Activated CD8-positive, alpha-beta T cell treated with anti-CD3 and anti-CD28 coated beads, Interleukin-2, amount 10 ng/mL, durations not matched to agents 7 days and 5 days (primary cell): ENCODE measurements around the gene IFI27. TPM values are rescaled to one million over a fixed set of nuclear protein-coding genes. Genes with fewer than 3 reads are reported as not detected.
A peak's percentile ranks its signal among the peaks of the same experiment; 100 is the strongest.
"Not testable (repeated sequence)": the region's sequence is repeated elsewhere in the genome, so short reads cannot be mapped to it uniquely, and the experiment has no call there.

Experiments
- ATAC-seq: fragments of 150-1000 bp; cut with Tn5 transposase; one replicate; pipeline ENCODE4 v1.10.0; 2021; ENCODE audit warnings: moderate library complexity
- CTCF ChIA-PET: fragments of 350-600 bp; sonication (Branson Sonifier 250); formaldehyde crosslinking; loops from one replicate; lab custom pipeline; 2021; ENCODE audit warnings: antibody characterized with exemption; lab: Charles Lee
- POLR2A ChIA-PET: fragments of 350-600 bp; sonication (Branson Sonifier 250); formaldehyde crosslinking; loops from one replicate; lab custom pipeline; 2021; ENCODE audit warnings: antibody characterized with exemption; lab: Charles Lee
- DNase-seq: peaks from one replicate; pipeline ENCODE4 v3.0.0-alpha.2; 2020
- H3K27ac Mint-ChIP-seq: one replicate; pipeline ENCODE4 v1.8.0; 2021; ENCODE audit warnings: mild to moderate bottlenecking, mixed read lengths
- H3K27me3 Mint-ChIP-seq: one replicate; pipeline ENCODE4 v1.8.0; 2021; ENCODE audit warnings: low read depth, mixed read lengths
- H3K36me3 Mint-ChIP-seq: one replicate; pipeline ENCODE4 v1.8.0; 2021; ENCODE audit warnings: low read depth, mixed read lengths
- H3K4me1 Mint-ChIP-seq: one replicate; pipeline ENCODE4 v1.8.0; 2021; ENCODE audit warnings: low read depth, mixed read lengths
- H3K4me3 Mint-ChIP-seq: one replicate; pipeline ENCODE4 v1.8.0; 2021; ENCODE audit warnings: mild to moderate bottlenecking, mixed read lengths
- H3K9me3 Mint-ChIP-seq: one replicate; pipeline ENCODE4 v1.8.0; 2022; ENCODE audit warnings: mixed read lengths; ENCODE audit not compliant: insufficient read depth
- total RNA-seq, 2 experiments: library from RNA; stranded (reverse); gene quantifications; one replicate each; pipeline ENCODE4 v1.2.3, GENCODE V29; 2021

IFI27 gene
- total RNA-seq, 2 experiments from 2014 or later, result 116 to 129 TPM

DNA sequence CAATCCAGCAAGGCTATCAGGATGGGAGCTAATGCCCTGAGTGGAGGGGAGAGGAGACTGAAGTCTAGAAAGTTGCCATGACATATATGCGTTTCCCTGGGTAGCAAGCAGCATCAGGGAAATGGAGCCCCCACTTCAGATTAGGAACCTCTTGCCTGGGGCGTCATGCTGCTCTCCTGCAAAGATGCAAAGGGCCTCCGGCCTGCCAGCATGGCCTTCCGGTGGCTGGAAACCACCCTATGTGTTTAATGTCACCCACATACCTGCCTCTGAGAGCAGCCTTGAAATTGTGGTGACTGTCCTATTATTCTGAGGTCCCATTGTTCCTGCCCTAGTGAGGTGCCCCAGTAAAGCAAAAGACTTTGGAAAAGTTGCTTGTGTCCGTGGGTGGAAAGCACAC, 28.9 kb downstream of the IFI27 start:
- H3K27me3 Mint-ChIP-seq, result peaks cover 19% of the 10 kb centered on the region
- DNase-seq (no peak), ATAC-seq (no peak)
- H3K4me3 Mint-ChIP-seq, result no peak overlapping the region
- CTCF ChIA-PET, result interaction anchor here (1.0 to 3.8 kb wide), 4 partner anchors 10 to 235 kb away, joined by 3 to 108 read pairs (median 6); no protein-coding TSS in a partner anchor
- H3K36me3 Mint-ChIP-seq, result peaks cover 3% of the 10 kb centered on the region
- H3K27ac Mint-ChIP-seq, result no peak overlapping the region
- H3K9me3 Mint-ChIP-seq, result peaks cover 11% of the 10 kb centered on the region
- POLR2A ChIA-PET, result interaction anchor here (0.6 kb wide), 1 partner anchor 40 kb away, joined by 3 read pairs; no protein-coding TSS in a partner anchor
- H3K4me1 Mint-ChIP-seq, result peaks cover 6% of the 10 kb centered on the region

DNA sequence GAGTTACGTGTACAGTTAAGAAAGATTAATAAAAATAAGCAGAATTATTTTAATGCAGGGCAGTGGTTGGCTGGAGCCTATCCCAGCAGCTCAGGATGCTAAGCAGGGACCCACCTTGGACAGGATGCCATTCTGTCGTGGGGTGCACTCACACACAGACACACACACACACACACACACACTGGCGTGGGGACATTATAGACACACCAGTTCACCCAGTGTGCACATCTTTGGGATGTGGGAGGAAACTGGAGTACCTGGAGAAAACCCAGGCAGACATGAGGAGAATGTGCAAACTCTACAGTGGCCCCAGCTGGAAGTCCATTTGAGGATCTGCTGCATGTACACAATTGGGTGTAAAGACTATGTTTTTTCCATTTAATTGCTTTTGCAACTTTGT, 31.7 kb downstream of the IFI27 start:
- ChIA-PET POLR2A (no interaction called here), CTCF (interaction anchor here (0.7 to 4.0 kb wide), 10 partner anchors 10 to 202 kb away, joined by 3 to 44 read pairs (median 6); partner anchors contain the start of gene IFI27L2)
- Mint-ChIP-seq H3K9me3 (no peaks in the 10 kb centered on the region), H3K27me3 (peaks cover 4% of the 10 kb centered on the region), H3K36me3 (no peaks in the 10 kb centered on the region), H3K4me3 (no peak overlapping the region), H3K27ac (no peak overlapping the region), H3K4me1 (peaks cover 23% of the 10 kb centered on the region)
- ATAC-seq (no peak), DNase-seq (no peak)

DNA sequence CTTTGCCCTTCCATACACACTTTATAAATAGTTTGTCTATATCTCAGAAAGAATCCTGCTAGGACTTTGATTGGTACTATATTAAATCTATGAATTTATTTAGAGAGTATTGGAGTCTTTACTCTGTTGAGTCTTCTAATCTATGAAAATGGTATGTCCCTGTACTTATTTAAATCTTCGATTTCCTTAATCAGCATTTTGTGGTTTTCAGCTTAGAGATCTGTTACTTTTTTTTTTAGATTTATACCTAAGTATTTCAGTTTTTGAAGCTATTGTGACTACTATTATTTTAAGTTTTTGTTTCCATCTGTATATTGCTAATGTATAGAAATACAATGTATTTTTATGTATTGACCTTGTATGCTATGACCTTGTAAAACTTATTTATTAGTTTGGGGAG, 32.3 kb downstream of the IFI27 start:
- no peak for ATAC-seq
- ChIA-PET CTCF (interaction anchor here (0.7 to 4.0 kb wide), 12 partner anchors 10 to 203 kb away, joined by 3 to 44 read pairs (median 5); partner anchors contain the start of gene IFI27L2), POLR2A (no interaction called here)
- Mint-ChIP-seq H3K9me3 (no peaks in the 10 kb centered on the region), H3K4me3 (no peak overlapping the region), H3K27ac (no peak overlapping the region), H3K27me3 (peaks cover 8% of the 10 kb centered on the region), H3K36me3 (no peaks in the 10 kb centered on the region), H3K4me1 (peaks cover 27% of the 10 kb centered on the region)
- no peak for DNase-seq

DNA sequence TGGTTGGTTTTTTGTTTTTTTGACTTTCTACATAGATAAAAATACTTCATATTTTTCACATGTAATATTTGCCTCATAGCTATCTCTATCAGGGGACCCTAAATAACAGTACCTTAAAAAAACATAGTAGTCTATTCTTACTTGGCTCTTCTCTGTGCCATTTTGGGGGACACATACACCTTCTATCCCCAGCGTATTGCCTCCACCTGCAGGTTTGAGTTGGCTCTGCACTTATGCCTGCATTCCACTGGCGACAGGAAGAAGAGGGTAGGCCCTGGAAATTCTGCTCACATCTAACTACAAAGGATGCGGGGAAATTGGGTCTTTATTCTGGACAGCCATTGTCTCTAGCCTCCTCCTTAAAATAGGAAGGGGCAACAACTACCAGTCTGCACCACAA, 32.7 kb downstream of the IFI27 start:
- ChIA-PET CTCF (interaction anchor here (0.7 to 4.0 kb wide), 11 partner anchors 10 to 203 kb away, joined by 3 to 44 read pairs (median 4); partner anchors contain the start of gene IFI27L2), POLR2A (no interaction called here)
- H3K4me3 Mint-ChIP-seq, result no peak overlapping the region
- peak; percentile 49 for DNase-seq
- no peaks in the 10 kb centered on the region for H3K9me3 Mint-ChIP-seq
- H3K27ac Mint-ChIP-seq, result no peak overlapping the region
- no peak for ATAC-seq
- H3K4me1 Mint-ChIP-seq, result peaks cover 27% of the 10 kb centered on the region
- H3K36me3 Mint-ChIP-seq, result no peaks in the 10 kb centered on the region
- peaks cover 11% of the 10 kb centered on the region for H3K27me3 Mint-ChIP-seq

DNA sequence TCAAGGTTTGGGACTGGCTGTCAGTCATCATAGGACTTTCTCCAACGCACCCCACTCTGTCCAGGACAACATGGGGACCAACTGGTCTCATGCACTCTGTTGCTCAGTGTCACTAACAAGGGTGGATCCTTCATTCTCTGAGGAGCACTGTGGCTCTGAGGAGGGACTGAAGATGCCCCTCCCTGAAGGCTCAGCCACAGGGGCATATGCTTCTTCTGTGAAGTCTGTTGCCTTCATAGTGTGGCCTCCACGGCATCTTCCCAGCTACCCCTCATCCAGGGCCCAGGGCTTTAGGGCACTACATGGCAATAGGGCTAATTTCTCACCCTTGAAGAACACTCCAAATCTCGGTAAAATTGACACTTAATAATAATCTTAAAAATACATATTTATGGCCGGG, 33.2 kb downstream of the IFI27 start:
- H3K27ac Mint-ChIP-seq, result no peak overlapping the region
- POLR2A ChIA-PET, result no interaction called here
- no peak overlapping the region for H3K4me3 Mint-ChIP-seq
- DNase-seq (no peak), ATAC-seq (no peak)
- no peaks in the 10 kb centered on the region for H3K9me3 Mint-ChIP-seq
- peaks cover 16% of the 10 kb centered on the region for H3K27me3 Mint-ChIP-seq
- peaks cover 27% of the 10 kb centered on the region for H3K4me1 Mint-ChIP-seq
- no peaks in the 10 kb centered on the region for H3K36me3 Mint-ChIP-seq
- CTCF ChIA-PET, result interaction anchor here (1.1 to 4.0 kb wide), 6 partner anchors 9 to 173 kb away, joined by 3 to 44 read pairs (median 10); partner anchors contain the start of gene IFI27L2

DNA sequence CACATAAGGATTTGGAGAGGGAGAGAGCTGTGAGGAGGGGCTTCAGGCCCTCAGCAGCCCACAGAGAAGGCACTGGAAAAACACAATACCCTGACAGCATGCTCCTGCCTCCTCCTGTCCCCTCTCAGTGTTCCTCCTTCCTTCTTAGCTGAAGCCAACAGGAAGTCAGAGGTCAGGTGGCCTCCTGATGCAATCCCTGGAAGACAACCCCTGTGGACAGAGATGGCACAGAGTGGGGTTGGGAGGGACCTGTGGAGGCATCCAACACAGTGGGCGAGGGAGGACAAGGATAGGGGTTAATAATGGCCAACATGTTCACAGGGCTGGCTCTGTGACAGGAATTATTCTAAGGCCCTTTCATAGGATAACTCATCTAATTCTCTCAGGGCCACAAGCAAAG, 34.2 kb downstream of the IFI27 start:
- CTCF ChIA-PET, result interaction anchor here (1.0 to 2.2 kb wide), 5 partner anchors 8 to 205 kb away, joined by 3 to 13 read pairs (median 7); no protein-coding TSS in a partner anchor
- POLR2A ChIA-PET, result no interaction called here
- H3K9me3 Mint-ChIP-seq, result no peaks in the 10 kb centered on the region
- ATAC-seq (peak; percentile 27), DNase-seq (no peak)
- H3K36me3 Mint-ChIP-seq, result no peaks in the 10 kb centered on the region
- peaks cover 27% of the 10 kb centered on the region for H3K4me1 Mint-ChIP-seq
- no peak overlapping the region for H3K4me3 Mint-ChIP-seq
- peaks cover 24% of the 10 kb centered on the region for H3K27me3 Mint-ChIP-seq
- peak overlapping the region; percentile 11 for H3K27ac Mint-ChIP-seq

DNA sequence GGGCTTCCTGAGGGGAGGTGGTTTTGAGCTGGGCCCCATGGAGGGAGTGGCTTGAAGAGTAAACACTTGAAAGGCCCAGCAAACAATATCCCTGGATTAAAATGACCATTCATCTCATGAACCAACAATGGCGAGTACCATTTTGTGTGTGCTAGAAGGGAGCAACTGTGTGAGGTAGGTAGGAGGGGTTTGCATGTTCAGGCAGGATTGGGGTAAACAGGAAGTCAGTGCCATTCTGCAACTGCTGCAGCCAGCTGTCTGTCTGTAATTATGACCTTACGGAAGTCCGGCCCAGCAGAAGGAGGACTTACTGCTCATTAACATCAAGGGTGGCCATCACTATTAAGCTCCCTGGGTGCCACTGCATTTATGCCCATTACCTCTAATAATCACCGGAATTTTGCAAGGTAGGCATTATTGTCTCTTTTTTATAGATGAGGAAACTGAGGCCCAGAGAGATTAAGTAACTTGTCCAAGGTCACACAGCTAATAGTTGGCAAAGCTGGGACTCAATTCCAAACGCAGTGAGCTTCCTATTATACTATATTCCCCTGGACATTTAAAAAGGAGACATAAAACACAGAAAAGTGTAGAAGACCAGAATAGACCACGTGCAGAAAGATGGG, 35.5 kb downstream of the IFI27 start:
- CTCF ChIA-PET, result interaction anchor here (0.9 to 2.2 kb wide), 5 partner anchors 9 to 206 kb away, joined by 3 to 13 read pairs (median 7); no protein-coding TSS in a partner anchor
- DNase-seq (no peak), ATAC-seq (no peak)
- H3K4me3 Mint-ChIP-seq, result no peak overlapping the region
- POLR2A ChIA-PET, result no interaction called here
- peak overlapping the region; percentile 10 for H3K27ac Mint-ChIP-seq
- no peaks in the 10 kb centered on the region for H3K9me3 Mint-ChIP-seq
- H3K4me1 Mint-ChIP-seq, result peaks cover 27% of the 10 kb centered on the region
- peaks cover 36% of the 10 kb centered on the region for H3K27me3 Mint-ChIP-seq
- H3K36me3 Mint-ChIP-seq, result no peaks in the 10 kb centered on the region

DNA sequence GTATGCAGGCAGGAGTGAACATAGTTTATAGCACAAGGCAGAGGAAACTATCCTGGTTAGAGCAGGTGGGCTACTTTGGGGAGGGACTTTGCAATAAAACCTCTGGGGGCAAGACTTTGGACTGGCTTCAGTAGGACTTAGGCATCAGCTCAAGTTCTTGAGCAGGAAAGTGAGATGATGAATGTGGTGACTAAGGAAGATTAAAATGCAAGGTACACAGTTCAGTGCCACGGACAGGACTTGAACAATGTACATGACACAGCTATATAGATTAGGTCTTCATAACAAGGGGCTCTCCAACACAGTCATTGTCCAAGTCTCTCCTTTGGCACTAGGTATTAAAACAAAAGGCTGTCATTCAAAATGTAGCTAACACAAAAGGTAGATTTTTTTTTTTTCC, 42.1 kb downstream of the IFI27 start:
- Mint-ChIP-seq H3K36me3 (no peaks in the 10 kb centered on the region), H3K27ac (no peak overlapping the region), H3K9me3 (no peaks in the 10 kb centered on the region), H3K27me3 (peaks cover 53% of the 10 kb centered on the region), H3K4me1 (peaks cover 2% of the 10 kb centered on the region), H3K4me3 (no peak overlapping the region)
- POLR2A ChIA-PET, result no interaction called here
- CTCF ChIA-PET, result interaction anchor here (0.8 to 1.5 kb wide), 4 partner anchors 9 to 150 kb away, joined by 3 to 9 read pairs (median 4); no protein-coding TSS in a partner anchor
- DNase-seq, result no peak
- ATAC-seq, result no peak

DNA sequence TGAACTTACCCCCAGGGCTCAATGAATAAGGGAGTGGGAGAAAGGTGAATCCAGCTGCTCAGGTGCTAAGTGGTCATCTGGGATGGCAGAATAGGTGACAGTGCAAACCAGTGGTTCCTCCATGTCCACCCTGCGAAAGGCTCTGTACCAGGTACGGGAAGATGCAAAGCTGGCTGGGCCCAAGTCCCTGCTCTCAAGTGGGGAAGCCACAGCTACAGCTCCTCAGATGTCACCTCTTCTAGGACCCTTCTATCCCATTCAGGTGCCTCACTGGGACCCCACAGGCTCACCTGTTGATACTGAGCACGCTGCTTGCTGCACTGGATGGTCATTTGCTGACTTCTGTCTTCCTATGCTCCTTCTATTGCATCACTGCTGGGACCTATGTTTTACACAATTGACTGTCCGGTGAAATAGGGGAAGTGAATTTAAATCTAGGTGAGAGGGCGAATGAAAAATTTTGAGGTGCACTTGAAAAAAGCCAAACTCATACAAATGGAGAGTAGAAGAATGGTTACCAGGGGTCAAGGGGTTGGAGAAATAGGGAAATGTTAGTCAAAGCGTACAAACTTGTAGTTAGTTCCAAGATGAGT, 43.3 kb downstream of the IFI27 start:
- Mint-ChIP-seq H3K36me3 (no peaks in the 10 kb centered on the region), H3K4me3 (no peak overlapping the region), H3K9me3 (no peaks in the 10 kb centered on the region), H3K4me1 (peaks cover 14% of the 10 kb centered on the region), H3K27ac (no peak overlapping the region), H3K27me3 (peaks cover 43% of the 10 kb centered on the region)
- ChIA-PET CTCF (interaction anchor here (1.3 to 1.5 kb wide), 2 partner anchors 11 to 17 kb away, joined by 3 to 9 read pairs; no protein-coding TSS in a partner anchor), POLR2A (no interaction called here)
- DNase-seq (no peak), ATAC-seq (no peak)

DNA sequence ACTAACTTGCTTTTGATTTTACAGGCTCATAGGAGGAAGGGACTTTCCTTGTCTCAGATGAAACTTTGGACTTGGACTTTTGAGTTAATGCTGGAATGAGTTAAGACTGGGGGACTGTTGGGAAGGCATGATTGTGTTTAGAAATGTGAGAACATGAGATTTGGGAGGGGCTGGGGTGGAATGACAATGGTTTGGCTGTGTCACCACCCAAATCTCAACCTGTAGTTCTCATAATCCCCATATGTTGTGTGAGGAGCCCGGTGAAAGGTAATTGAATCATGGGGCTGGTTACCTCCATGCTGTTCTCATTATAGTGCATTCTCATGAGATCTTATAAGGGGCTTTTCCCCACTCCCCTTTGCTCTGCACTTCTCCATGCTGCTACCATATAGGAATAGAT, 45.6 kb downstream of the IFI27 start:
- ATAC-seq, result not testable (repeated sequence)

DNA sequence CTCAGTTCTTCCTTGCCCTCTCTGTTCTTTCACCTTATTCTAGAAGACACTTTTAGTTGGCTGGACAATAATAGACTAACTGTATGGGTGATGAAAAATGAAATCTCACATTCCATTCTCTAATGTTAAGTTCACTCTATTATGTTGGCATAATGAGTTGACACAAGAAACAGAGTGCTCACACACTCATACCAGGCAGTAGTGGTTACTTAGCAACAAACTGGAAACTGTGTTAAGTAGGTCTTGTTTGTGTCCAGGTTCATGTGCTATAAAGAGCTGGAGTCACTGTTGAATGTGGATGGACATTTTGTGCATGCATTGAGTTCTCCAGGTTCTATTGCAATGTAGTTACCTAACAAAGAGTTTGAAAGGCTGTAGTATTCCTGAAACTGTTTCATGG, 46.7 kb downstream of the IFI27 start:
- CTCF ChIA-PET, result interaction anchor here (1.5 to 3.3 kb wide), 4 partner anchors 16 to 24 kb away, joined by 5 to 16 read pairs (median 8); no protein-coding TSS in a partner anchor
- Mint-ChIP-seq H3K4me1 (peaks cover 37% of the 10 kb centered on the region), H3K27me3 (peaks cover 23% of the 10 kb centered on the region), H3K27ac (no peak overlapping the region), H3K36me3 (no peaks in the 10 kb centered on the region), H3K9me3 (no peaks in the 10 kb centered on the region), H3K4me3 (no peak overlapping the region)
- POLR2A ChIA-PET, result no interaction called here
- ATAC-seq (no peak), DNase-seq (no peak)

More for the DNA sequence above, 45.6 kb downstream of the IFI27 start:
- peaks cover 28% of the 10 kb centered on the region for H3K4me1 Mint-ChIP-seq
- H3K27ac Mint-ChIP-seq, POLR2A ChIA-PET, H3K4me3 Mint-ChIP-seq, DNase-seq, H3K36me3 Mint-ChIP-seq, H3K9me3 Mint-ChIP-seq: not testable (repeated sequence)
- H3K27me3 Mint-ChIP-seq, result peaks cover 23% of the 10 kb centered on the region
- CTCF ChIA-PET, result interaction anchor here (3.3 kb wide), 1 partner anchor 23 kb away, joined by 11 read pairs; no protein-coding TSS in a partner anchor
